Right lung (tissue), 10 donors: ENCODE results near the gene HLA-F. TPM values are rescaled to one million over a fixed set of nuclear protein-coding genes. Genes with fewer than 3 reads are reported as not detected.

Source experiments
- DNase-seq, 2 donors: peaks; one replicate each; pipeline ENCODE4 v3.0.0-alpha.2; 2013
- long read RNA-seq, 8 donors: transcript quantifications; one replicate each; lab custom pipeline, GENCODE V29; 2026
- polyA plus RNA-seq, 5 donors: library from polyadenylated mRNA; unstranded; fragments of 120-200 nt; gene quantifications; one replicate each; pipeline versions ENCODE4 v1.2.1 to v1.2.3, GENCODE V29; 2013; ENCODE audit warnings: inconsistent platforms in 1 of 5, low replicate concordance in 1 of 5; ENCODE audit not compliant: insufficient read length in 5 of 5, insufficient read depth in 1 of 5

HLA-F gene
- 10 to 100 TPM; 15.5 to 20.2 (median 18.3) TPM for polyA plus RNA-seq
- long read RNA-seq, donor 1, partial matches to known transcripts, result 0 of 2 reads
- long read RNA-seq, donor 1, other reads (novel, unspliced or antisense), result 0 of 2 reads
- long read RNA-seq, donor 2, result 0 reads
- long read RNA-seq, donor 3, partial matches to known transcripts, result 0 of 1 reads
- long read RNA-seq, donor 3, other reads (novel, unspliced or antisense), result 0 of 1 reads
- long read RNA-seq, donor 4, partial matches to known transcripts, result 0 of 1 reads
- long read RNA-seq, donor 4, other reads (novel, unspliced or antisense), result 0 of 1 reads
- long read RNA-seq, donor 5, partial matches to known transcripts, result 0 of 3 reads
- long read RNA-seq, donor 5, other reads (novel, unspliced or antisense), result 0 of 3 reads
- long read RNA-seq, donor 6, partial matches to known transcripts, result 0 of 4 reads
- long read RNA-seq, donor 6, other reads (novel, unspliced or antisense), result 0 of 4 reads
- long read RNA-seq, donor 7, partial matches to known transcripts, result 0 of 3 reads
- long read RNA-seq, donor 7, other reads (novel, unspliced or antisense), result 0 of 3 reads
- long read RNA-seq, donor 8, partial matches to known transcripts, result 0 of 1 reads
- long read RNA-seq, donor 8, other reads (novel, unspliced or antisense), result 0 of 1 reads

- peak; percentile 40 to 64 for DNase-seq
Measured at GRCh38 chr6:29723262-29723665, at the start of gene HLA-F. TSS of gene HLA-F (plus strand) at chr6:29723434. CDS start at chr6:29723464, 30 bp downstream.

- no peak for DNase-seq
Measured at GRCh38 chr6:29674008-29674407, 49.2 kb upstream of the HLA-F start.

- DNase-seq, result no peak
Measured at GRCh38 chr6:29675561-29675960, 47.7 kb upstream of the HLA-F start.

- no peak for DNase-seq
Measured at GRCh38 chr6:29676981-29677601, 46.1 kb upstream of the HLA-F start.

DNA sequence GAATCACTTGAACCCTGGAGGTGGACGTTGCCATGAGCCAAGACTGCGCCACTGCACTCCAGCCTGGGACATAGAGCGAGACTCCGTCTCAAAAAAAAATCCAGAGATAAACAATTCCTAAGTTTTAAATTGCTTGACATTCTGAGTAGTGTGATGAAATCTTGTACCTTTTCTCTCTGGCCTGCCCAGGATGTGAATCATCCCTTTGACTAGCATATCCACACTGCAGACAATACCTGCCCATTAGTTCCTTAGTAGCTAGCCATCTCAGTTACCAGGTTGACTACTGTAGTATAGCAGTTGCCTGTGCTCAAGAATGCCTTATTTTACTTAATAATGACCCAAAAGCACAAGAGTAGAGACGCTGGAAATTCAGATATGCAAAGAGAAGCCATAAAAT lies 45.1 kb upstream of the HLA-F start:
- no peak for DNase-seq

GRCh38 chr6:29679962-29680361 lies 43.3 kb upstream of the HLA-F start:
- no peak for DNase-seq

DNA sequence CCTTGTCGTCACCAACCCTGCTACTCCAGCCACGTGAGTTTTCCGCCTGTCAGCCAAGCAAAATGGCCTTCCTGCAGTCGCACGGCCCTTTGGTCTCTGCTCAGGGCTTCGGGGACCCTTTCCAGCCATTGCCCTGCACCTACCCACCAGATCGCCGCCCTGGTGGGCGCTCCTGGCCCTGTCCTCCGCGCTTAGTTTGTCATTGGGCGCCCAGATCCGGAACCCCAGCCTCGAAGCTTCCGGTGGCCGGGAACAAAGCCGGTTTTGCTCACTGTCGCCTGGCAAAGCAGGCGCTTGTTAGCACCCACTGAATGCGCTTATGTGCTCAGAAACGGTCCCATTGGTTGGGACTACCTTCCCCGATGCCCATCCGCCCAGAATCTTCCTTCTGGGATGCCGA lies 42.8 kb upstream of the HLA-F start:
- no peak for DNase-seq

- no peak for DNase-seq
Measured at GRCh38 chr6:29680904-29681303, 42.3 kb upstream of the HLA-F start, which contains the start of gene ZFP57. TSS of gene ZFP57 (minus strand) at chr6:29681152. CDS start at chr6:29677003, 4,149 bp downstream.

DNA sequence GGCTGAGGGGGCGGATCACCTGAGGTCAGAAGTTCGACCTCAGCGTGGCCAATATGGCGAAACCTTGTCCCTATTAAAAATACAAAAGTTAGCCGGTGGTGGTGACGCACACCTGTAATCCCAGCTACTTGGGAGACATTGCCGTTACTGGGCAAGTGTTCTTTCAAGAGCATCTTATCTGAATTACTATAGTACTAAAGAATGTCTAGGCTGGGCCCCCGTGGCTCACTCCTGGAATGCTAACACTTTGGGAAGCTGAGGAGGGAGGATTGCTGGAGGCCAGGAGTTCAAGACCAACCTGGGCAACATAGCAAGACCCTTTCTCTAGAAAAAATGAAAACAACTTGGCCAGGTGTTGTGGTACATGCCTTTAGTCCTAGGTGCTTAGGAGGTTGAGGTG lies 41.4 kb upstream of the HLA-F start:
- no peak for DNase-seq

DNA sequence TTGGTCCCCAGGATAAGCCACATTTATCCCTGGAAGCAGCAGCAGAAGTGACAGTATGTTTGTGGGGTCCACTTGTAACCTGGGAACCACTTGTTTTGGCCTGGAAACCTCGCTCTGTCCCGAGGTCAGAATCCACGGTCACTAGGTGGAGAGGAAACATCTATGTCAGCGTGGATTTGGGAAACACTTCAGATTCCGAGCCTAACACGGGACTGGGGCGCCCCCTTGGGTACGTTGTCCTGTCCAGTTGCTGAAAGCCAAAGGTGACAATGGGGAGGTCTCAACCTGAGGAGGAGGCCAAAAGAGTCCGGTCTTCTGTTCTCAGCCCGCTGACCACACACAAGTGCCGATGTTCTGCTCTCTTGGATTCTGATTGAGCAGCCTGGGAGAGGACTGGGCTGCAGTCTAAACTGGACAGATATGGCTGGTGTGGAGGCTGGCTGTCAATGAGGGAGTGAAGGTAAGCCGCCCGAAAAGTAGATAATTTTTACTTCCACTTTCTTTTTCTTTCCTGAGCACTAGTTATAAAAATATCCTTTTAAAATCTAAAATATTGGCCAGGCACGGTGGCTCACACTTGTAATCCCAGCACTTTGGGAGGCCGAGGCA lies 37.4 kb upstream of the HLA-F start:
- no peak for DNase-seq

- no peak for DNase-seq
Measured at GRCh38 chr6:29694637-29695036, 28.6 kb upstream of the HLA-F start.

GRCh38 chr6:29696147-29697125 lies 26.8 kb upstream of the HLA-F start:
- DNase-seq, result no peak

DNA sequence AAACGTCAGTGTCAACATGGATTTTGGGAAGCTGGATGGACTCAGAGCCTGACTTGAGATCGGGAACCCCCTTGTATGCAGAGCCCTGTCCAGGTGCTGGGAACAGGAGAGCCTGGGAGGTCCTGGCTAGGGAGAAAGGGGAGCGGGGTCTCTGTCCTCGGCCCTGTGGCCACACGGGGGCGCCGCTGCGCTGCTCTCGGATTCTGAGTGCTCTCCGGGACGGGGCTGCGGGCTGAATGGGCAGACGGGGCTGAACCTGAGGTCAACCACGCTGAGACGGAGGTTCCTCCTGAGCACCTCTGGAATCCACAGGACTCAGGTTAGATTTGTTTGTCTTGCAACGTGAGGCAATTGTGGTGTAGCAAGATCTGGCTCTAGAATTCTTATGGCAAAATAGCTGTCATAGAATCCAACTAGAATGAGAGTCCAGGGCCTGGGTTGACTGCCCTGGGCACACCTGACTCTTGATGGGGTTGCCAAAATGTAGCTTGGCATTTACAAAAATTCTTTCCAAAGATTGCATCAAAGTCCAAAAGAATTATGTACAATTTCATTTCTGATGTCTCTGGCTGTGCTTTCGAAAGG lies 20.6 kb upstream of the HLA-F start:
- peak in 1 of 2 donors; percentile 17 for DNase-seq

GRCh38 chr6:29705389-29706231 lies 17.6 kb upstream of the HLA-F start:
- peak; percentile 21 to 52 for DNase-seq

DNA sequence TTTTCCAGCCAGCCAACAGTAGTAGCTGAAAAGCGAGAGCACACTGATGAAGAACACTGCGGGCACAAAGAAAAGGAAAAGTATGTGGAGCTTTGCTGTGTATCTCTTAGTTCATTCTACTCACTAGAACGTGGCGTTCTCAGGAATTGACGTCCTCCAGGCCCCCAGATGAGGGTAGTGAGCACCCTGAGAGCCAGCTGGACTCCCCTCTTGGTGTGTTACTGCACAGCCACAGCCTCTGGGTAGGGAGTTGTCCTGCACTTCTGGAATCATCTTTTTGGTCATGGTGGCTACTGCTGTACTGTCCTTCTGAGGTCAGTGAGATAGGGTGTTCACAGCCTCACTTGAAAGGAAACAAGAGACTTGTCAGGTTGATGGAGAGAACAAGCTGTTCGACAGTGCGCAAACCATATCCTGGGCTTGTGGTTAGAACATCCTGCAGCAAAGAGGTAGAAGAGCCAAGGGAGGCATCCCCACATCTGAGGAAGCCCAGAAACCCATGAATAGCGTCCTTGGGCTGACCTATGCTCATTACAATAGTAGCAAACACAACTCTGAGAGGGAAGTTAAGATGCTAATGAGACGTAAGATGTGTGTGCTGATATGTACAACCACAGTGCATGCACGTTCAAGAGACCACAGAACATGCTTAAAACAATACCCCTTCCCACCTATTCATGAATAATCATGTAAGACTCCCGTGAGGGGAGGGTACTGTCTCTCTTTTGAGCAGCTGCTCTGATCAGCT lies 14.6 kb upstream of the HLA-F start:
- no peak for DNase-seq

DNA sequence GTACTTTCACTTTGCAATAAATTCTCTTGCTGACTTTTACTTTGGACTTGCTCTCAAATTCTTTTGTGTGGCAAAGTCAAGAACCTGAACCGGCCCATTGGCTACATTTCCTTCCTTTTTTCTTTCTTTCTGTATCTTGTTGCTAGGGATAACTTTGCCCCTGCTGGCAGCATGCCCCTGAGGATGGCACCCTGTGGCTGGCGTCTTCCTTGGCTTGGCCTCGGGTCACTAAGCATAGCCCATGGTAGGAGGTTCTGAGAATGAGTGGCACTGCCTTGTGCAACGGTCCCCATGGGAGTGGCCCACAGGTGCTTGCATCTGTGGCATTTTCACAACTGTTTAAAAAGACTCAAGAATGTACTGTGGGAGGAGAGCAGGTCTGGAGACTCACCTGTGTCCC lies 14.0 kb upstream of the HLA-F start:
- no peak for DNase-seq

- no peak for DNase-seq
Measured at GRCh38 chr6:29710281-29710941, 12.8 kb upstream of the HLA-F start.

- DNase-seq, result no peak
Measured at GRCh38 chr6:29720863-29721262, 2.4 kb upstream of the HLA-F start.
